Endometrial microvascular endothelial cells (primary cell): ENCODE data around the gene HOXB5. TPM values are rescaled to one million over a fixed set of nuclear protein-coding genes. Genes with fewer than 3 reads are reported as not detected.

ENCODE experiments used
- in situ Hi-C: cut with HindIII; loops from 2 replicates; pipeline ENCODE4 v1.10.0; 2017; ENCODE audit warnings: low sequenced_read_pairs, low pct_unique_long_range_greater_than_20kb; ENCODE audit errors: inconsistent ontology term
- total RNA-seq: library from RNA; depleted of rRNA; stranded (reverse); fragments of >200 nt; gene quantifications from one replicate; pipeline ENCODE4 v1.2.3, GENCODE V29; 2015; ENCODE audit errors: inconsistent ontology term

HOXB5 gene
- total RNA-seq, 1 donor from 2014 or later: 1.2 TPM

DNA sequence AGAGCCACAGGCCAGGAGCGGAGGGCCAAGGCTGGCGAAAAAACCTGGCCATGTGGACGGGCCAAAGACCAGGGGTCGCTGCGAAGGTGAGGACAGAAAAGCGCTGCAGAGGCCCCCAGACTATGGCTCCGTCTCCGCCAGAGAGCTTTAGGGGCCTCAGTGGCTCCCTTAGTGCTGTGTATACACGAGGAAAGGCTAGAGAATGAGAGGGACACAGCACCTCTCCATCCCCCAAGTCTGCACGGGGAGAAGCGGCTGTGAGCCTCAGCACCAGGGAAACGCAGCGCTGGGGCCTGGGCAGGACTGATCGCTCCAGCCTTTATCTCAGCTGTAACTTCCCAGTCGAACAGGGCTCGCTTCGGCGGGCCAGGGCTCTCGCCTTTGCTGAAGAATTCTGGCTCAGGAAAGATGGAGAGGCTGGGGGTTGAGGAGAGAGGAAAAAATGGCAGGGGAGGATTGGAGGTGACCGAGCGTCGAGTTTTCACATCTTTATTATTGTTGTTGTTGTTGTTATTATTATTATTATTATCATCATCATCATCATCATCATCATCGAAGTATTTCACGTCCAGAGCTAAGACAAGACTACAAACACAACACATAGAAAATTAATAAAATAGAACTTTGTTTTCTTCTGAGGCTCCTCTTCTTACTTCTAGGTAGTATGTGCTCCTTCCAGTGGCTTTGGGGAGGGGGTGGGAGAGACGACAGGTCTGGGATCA lies 1.9 kb upstream of the HOXB5 start:
- in situ Hi-C loops: no loop called here

GRCh38 chr17:48594538-48595277 lies 1.1 kb upstream of the HOXB5 start:
- in situ Hi-C loops: no loop called here

- in situ Hi-C loops: no loop called here
Measured at GRCh38 chr17:48593840-48594537, 410 bp upstream of the HOXB5 start.

GRCh38 chr17:48592577-48592976 lies 1.0 kb downstream of the HOXB5 start:
- in situ Hi-C loops: no loop called here

DNA sequence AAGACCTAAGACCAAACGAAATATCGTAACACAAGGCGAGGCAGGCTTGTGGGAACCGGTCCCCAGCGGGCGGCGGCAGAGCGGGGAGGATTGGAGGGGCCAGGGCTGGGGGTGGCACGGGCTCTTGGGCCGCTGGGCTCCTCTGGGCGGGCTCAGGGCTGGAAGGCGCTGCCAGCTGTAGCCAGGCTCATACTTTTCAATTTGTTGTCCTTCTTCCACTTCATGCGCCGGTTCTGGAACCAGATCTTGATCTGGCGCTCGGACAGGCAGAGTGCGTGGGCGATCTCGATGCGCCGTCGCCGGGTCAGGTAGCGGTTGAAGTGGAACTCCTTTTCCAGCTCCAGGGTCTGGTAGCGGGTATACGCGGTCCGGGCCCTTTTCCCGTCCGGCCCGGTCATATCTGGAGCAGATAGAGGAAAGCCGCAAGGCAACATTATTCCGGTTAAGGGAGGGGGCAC lies 1.5 kb downstream of the HOXB5 start:
- in situ Hi-C loops: no loop called here

DNA sequence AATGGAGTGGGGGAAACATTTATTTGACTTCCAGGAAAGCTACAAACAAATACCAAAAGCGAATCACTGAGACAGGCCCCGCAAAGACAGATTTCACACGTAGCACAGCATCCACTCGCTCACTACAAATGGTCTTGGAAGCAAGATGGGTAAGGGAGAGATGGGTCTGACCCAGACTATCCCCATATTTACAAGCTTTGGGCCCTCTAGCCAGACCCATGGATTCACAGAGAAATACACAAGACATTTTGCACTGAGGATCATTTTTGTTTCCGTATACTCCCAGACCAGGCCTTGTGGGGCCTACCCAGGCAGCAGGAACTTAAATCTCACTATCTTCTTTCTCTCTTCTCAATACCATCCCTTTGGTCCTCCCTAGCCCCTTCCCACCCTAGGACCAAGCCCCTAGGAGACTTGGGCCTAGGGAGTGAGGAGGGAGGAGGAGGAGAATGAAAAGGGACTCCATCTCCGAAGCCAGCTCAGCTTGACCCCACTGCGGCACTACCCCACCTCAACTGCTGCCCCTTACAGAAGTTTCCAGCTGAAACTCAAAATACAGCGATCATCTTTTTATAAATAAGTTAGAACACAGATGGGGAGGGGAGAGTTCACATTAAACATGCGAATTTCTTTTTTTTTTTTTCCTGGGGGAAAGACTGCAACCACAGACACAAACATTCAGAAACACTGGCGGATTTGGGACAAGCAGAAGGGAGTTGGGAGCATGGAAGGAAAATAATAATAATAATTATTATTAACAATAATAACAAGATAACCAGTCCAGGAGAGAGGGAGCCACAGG lies 2.1 kb downstream of the HOXB5 start:
- in situ Hi-C loops: no loop called here

- in situ Hi-C loops: no loop called here
Measured at GRCh38 chr17:48590607-48591161, 2.9 kb downstream of the HOXB5 start.

- in situ Hi-C loops: no loop called here
Measured at GRCh38 chr17:48589831-48590606, 3.6 kb downstream of the HOXB5 start, which contains the start of gene HOXB3. Gene HOXB3 (minus strand): TSS chr17:48590241. CDS start chr17:48552474, 37,767 bp downstream.

GRCh38 chr17:48589060-48589830 lies 4.3 kb downstream of the HOXB5 start:
- in situ Hi-C loops: no loop called here

DNA sequence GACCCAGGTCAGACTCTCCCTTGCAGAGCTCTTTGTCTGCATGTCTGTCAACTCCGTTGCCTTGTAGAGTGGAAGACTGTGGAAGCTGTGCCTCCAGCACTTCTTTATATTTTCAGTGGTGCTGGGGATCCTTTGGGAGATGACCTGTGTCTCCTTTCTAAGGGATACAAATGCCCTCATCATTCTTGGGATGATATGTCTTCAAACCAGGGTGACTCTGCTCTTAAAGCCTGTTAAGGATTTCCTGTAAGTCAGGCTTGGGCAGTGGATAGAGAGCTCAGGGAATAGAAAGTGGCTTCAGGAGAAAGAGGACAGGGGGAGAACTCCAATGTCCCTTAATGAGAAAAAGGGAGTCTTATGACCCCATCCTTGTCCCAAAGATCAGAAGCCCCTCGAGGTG lies 5.1 kb downstream of the HOXB5 start:
- in situ Hi-C loops: no loop called here

DNA sequence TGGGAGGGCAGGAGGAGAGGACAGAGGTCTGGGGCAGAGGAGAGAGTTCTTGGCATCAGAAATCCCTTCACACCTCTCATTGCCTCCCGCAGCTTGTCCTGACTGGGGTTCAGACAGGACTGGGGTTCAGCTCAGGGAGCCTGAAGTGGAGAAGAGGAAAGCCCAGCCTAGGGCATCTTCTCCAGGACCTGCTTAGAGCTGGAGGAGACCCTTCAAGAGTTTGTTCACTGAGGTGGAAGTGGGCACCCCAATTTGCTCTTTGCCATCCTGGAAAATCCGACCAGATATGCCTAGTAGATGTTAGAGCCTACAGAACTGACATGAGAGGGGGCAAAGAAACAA lies 5.5 kb downstream of the HOXB5 start:
- in situ Hi-C loops: no loop called here

GRCh38 chr17:48587276-48588073 lies 6.1 kb downstream of the HOXB5 start:
- in situ Hi-C loops: no loop called here

GRCh38 chr17:48586355-48587258 lies 7.0 kb downstream of the HOXB5 start:
- in situ Hi-C loops: no loop called here

- in situ Hi-C loops: no loop called here
Measured at GRCh38 chr17:48584223-48584741, 9.3 kb downstream of the HOXB5 start.

DNA sequence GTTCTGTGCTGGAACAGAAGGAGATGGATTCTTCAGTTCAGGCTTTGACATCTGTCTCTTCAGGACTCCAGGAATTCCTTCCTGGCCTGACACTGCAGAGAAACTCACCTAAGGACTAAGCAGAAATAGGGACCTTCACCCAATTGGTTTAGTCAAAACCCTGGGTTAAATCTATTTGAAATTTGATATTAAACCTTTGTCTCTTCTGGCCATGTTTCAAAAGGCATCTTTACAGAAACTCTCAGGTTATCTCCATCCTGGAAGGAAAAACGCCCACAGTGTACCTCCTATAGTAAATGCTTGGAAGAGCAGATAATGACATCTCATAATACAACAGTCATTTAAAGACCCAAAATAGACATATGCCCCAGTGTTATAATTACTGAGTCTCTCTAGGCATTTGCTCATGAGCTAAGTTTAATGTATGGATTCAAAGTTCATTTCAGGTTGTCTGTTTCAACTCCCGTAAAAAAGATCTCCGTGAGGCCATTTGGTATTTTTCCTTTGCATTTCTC lies 9.8 kb downstream of the HOXB5 start:
- in situ Hi-C loops: no loop called here
